GM18867 (cell line): ENCODE results near the gene EIF5.
A peak's percentile ranks its signal among the peaks of the same experiment; 100 is the strongest.

Experiments
- ATAC-seq: cut with Tn5 transposase; IDR thresholded peaks from one replicate; pipeline ENCODE4 v1.9.1; 2021; ENCODE audit warnings: mild to moderate bottlenecking, moderate library complexity; ENCODE audit not compliant: unreplicated experiment

The EIF5 gene

GRCh38 chr14:103333754-103334643, at the start of gene EIF5:
Gene EIF5 (plus strand): TSS chr14:103334237. CDS start chr14:103335861, 1,624 bp downstream.
- peak; percentile 87 for ATAC-seq

GRCh38 chr14:103284574-103285467, 49.2 kb upstream of the EIF5 start:
- no peak for ATAC-seq

- ATAC-seq: no peak
Observed at GRCh38 chr14:103286460-103286859, 47.6 kb upstream of the EIF5 start.

GRCh38 chr14:103286968-103287850, 46.8 kb upstream of the EIF5 start:
- ATAC-seq: no peak

GRCh38 chr14:103288076-103288766, 45.8 kb upstream of the EIF5 start:
- no peak for ATAC-seq

GRCh38 chr14:103290056-103290455, 44.0 kb upstream of the EIF5 start:
- ATAC-seq: no peak

GRCh38 chr14:103290494-103290893, 43.5 kb upstream of the EIF5 start:
- ATAC-seq: no peak

GRCh38 chr14:103290961-103291360, 43.1 kb upstream of the EIF5 start:
- ATAC-seq: no peak

GRCh38 chr14:103292426-103293374, 41.3 kb upstream of the EIF5 start:
- ATAC-seq: peak; percentile 58

GRCh38 chr14:103293465-103293864, 40.6 kb upstream of the EIF5 start:
- no peak for ATAC-seq

- ATAC-seq: no peak
Observed at GRCh38 chr14:103294091-103294490, 39.9 kb upstream of the EIF5 start.

GRCh38 chr14:103296007-103296406, 38.0 kb upstream of the EIF5 start:
- ATAC-seq: no peak

GRCh38 chr14:103296987-103297386, 37.0 kb upstream of the EIF5 start:
- ATAC-seq: no peak

GRCh38 chr14:103298620-103299019, 35.4 kb upstream of the EIF5 start:
- ATAC-seq: no peak

GRCh38 chr14:103301512-103302354, 32.3 kb upstream of the EIF5 start:
- no peak for ATAC-seq

GRCh38 chr14:103302966-103303365, 31.1 kb upstream of the EIF5 start:
- no peak for ATAC-seq

GRCh38 chr14:103304706-103305105, 29.3 kb upstream of the EIF5 start:
- no peak for ATAC-seq
